Testis (tissue), 2 donors: ENCODE data around the gene ELMO1.

Source experiments
- CTCF ChIP-seq, 3 experiments: fragments of 450-650 bp in 2 of 3; fragments of 200-600 bp in 1 of 3; sonication (generic) in 1 of 3; IDR thresholded peaks; one replicate each; pipeline ENCODE4 v1.5.1; 2016 to 2019; ENCODE audit warnings: antibody characterized with exemption in 3 of 3, mild to moderate bottlenecking in 2 of 3, moderate library complexity in 1 of 3
- POLR2A ChIP-seq: fragments of 450-650 bp; IDR thresholded peaks from one replicate; pipeline ENCODE4 v1.6.1; 2017; ENCODE audit warnings: antibody characterized with exemption, mild to moderate bottlenecking, moderate library complexity

- no peak for TF ChIP-seq CTCF (IDR thresholded peaks at IDR 0.05)
- TF ChIP-seq POLR2A = no peak
Measured at GRCh38 chr7:37201876-37202198, 246.8 kb downstream of the ELMO1 start.
